ENCODE data around the gene DYNC1H1. TPM values are rescaled to one million over a fixed set of nuclear protein-coding genes. Genes with fewer than 3 reads are reported as not detected.

DYNC1H1 gene
- total RNA-seq, 2 experiments from 2014 or later = 209 to 291 TPM

DNA sequence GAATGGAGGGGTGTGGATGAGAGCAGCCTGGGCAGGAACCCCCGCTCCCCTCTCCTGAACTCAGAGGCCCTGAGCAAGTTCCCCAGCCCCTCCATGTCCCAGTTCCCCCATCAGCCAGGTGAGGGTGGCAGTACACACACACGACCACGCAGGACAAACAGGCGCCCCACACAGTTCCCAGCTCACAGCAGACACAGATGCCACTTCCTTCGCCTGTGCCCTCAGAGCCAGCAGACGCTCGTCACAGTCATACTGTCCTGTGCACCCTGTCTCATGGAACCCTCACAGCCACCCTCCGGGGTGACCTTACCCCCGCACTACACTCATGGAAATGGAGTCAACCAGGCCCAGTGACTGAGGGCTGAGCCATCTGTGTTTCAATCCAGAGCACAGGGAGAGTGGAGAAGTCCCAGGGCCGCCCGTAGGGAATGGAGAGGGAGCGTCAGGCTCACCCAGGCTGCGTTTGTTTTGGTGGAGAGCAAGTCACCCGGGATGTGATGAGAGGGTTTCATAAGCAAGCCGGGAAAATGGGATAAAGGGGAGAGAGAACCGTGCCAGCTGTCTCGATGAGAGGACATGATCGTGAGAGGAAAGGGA, 47.5 kb upstream of the DYNC1H1 start:
- BruUV-seq (replicated peaks) = no TSS peak
- CTCF ChIA-PET (ENCODE audit: unreplicated experiment) = no interaction called here
- intact Hi-C loops (cut with micrococcal nuclease; ENCODE audit: unreplicated experiment) = no loop called here

DNA sequence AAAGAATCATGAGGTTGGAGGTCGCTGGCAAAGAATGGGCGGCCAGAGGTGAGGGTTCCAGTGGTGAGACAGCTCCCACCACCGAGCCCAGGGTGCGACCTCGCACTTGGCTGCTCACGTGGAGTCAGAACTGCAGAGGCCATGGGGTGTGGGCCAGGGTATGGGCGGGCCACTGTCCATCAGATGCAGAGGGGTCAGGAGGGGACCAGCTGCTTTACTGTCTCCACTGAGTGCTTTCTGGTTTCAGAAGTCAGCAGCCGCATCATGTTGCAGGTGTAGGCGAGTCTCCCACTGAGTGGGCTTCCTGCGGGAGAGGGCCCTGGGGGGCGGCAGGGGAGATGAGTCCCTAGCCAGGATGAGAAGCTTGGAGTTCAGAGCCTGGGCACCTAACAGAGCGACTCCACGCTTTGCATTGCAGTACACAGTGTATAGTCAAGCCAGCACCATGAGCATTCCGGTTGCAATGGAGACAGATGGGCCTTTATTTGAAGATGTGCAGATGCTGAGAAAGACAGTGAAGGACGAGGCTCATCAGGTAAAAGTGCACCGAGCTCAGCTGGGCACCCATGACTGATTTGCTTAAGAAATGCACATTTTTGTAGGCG, 46.9 kb upstream of the DYNC1H1 start:
- H3K79me2 ChIP-seq (ENCODE audit: insufficient read depth, low read depth, low read length) = no peaks in the 10 kb centered on the region
- POLR2A ChIA-PET = no interaction called here
- DNase-seq (ENCODE audit: low spot score) = no peak
- peaks cover 35% of the 10 kb centered on the region for H3K36me3 ChIP-seq (ENCODE audit: insufficient read depth, low read length)
- intact Hi-C loops (cut with micrococcal nuclease; ENCODE audit: unreplicated experiment) = no loop called here
- H3K9me2 ChIP-seq (ENCODE audit: insufficient read depth, low read length) = no peaks in the 10 kb centered on the region
- TF ChIP-seq, protein P1, sequence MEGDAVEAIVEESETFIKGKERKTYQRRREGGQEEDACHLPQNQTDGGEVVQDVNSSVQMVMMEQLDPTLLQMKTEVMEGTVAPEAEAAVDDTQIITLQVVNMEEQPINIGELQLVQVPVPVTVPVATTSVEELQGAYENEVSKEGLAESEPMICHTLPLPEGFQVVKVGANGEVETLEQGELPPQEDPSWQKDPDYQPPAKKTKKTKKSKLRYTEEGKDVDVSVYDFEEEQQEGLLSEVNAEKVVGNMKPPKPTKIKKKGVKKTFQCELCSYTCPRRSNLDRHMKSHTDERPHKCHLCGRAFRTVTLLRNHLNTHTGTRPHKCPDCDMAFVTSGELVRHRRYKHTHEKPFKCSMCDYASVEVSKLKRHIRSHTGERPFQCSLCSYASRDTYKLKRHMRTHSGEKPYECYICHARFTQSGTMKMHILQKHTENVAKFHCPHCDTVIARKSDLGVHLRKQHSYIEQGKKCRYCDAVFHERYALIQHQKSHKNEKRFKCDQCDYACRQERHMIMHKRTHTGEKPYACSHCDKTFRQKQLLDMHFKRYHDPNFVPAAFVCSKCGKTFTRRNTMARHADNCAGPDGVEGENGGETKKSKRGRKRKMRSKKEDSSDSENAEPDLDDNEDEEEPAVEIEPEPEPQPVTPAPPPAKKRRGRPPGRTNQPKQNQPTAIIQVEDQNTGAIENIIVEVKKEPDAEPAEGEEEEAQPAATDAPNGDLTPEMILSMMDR (conservative IDR thresholded peaks at IDR 0.05; ENCODE audit: low read length) = no peak
- TF ChIP-seq EZH2phosphoT487 (IDR thresholded peaks at IDR 0.05; ENCODE audit: borderline replicate concordance, low read depth, low read length) = no peak
- H3K4me2 ChIP-seq (ENCODE audit: low read length) = no peak overlapping the region
- H4K20me1 ChIP-seq (ENCODE audit: insufficient read depth, low read length) = no peaks in the 10 kb centered on the region
- H3K4me1 ChIP-seq (ENCODE audit: insufficient read depth, low read length, poor library complexity, severe bottlenecking) = no peaks in the 10 kb centered on the region
- no peak overlapping the region for H3K4me3 ChIP-seq (ENCODE audit: low read depth, low read length, poor library complexity, severe bottlenecking)
- CTCF ChIA-PET (ENCODE audit: unreplicated experiment) = no interaction called here
- BruUV-seq (replicated peaks) = no TSS peak
- H3K9me3 ChIP-seq (ENCODE audit: low read length) = no peaks in the 10 kb centered on the region
- no peak overlapping the region for H2AFZ ChIP-seq (ENCODE audit: low read length)
- H3K27ac ChIP-seq (ENCODE audit: low read depth, low read length, poor library complexity, severe bottlenecking) = no peak overlapping the region

More for the DNA sequence above, 47.5 kb upstream of the DYNC1H1 start:
- Histone ChIP-seq H3K4me3 (ENCODE audit: low read depth, low read length, poor library complexity, severe bottlenecking) (no peak overlapping the region), H3K4me1 (ENCODE audit: insufficient read depth, low read length, poor library complexity, severe bottlenecking) (no peaks in the 10 kb centered on the region), H3K4me2 (ENCODE audit: low read length) (no peak overlapping the region), H3K27ac (ENCODE audit: low read depth, low read length, poor library complexity, severe bottlenecking) (no peak overlapping the region), H3K36me3 (ENCODE audit: insufficient read depth, low read length) (peaks cover 41% of the 10 kb centered on the region), H4K20me1 (ENCODE audit: insufficient read depth, low read length) (no peaks in the 10 kb centered on the region), H2AFZ (ENCODE audit: low read length) (no peak overlapping the region), H3K79me2 (ENCODE audit: insufficient read depth, low read depth, low read length) (no peaks in the 10 kb centered on the region), H3K9me2 (ENCODE audit: insufficient read depth, low read length) (no peaks in the 10 kb centered on the region), H3K9me3 (ENCODE audit: low read length) (no peaks in the 10 kb centered on the region)
- POLR2A ChIA-PET = no interaction called here
- no peak for TF ChIP-seq EZH2phosphoT487 (IDR thresholded peaks at IDR 0.05; ENCODE audit: borderline replicate concordance, low read depth, low read length)
- TF ChIP-seq, protein P1 (conservative IDR thresholded peaks at IDR 0.05; ENCODE audit: low read length) = no peak
- no peak for DNase-seq (ENCODE audit: low spot score)

Measured in OCI-LY7 (cell line).